Tibial nerve (tissue), 4 donors: ENCODE results near the gene TMEM109. TPM values are rescaled to one million over a fixed set of nuclear protein-coding genes. Genes with fewer than 3 reads are reported as not detected.
A peak's percentile ranks its signal among the peaks of the same experiment; 100 is the strongest.
"Not testable (repeated sequence)": the region's sequence is repeated elsewhere in the genome, so short reads cannot be mapped to it uniquely, and the experiment has no call there.

Source experiments
- DNase-seq, 2 donors: peaks; one replicate each; pipeline ENCODE4 v3.0.0-alpha.2; 2019; ENCODE audit warnings: low spot score in 2 of 2
- H3K27ac ChIP-seq, 4 donors: fragments of 200-600 bp; sonication (generic) in 3 of 4; one replicate each; pipeline ENCODE4 v1.5.1; 2017 to 2019; ENCODE audit warnings: mild to moderate bottlenecking in 1 of 4
- H3K27me3 ChIP-seq, 2 donors: fragments of 200-600 bp; sonication (generic) in 1 of 2; one replicate each; pipeline versions ENCODE4 v1.5.1 to v1.6.0; 2017 to 2019
- H3K36me3 ChIP-seq, 3 donors: fragments of 200-600 bp; sonication (generic); one replicate each; pipeline ENCODE4 v1.5.1; 2018 to 2019
- H3K4me1 ChIP-seq, 4 donors: fragments of 200-600 bp; sonication (generic) in 3 of 4; one replicate each; pipeline ENCODE4 v1.5.1; 2017 to 2019
- H3K4me3 ChIP-seq, 4 donors: fragments of 200-600 bp; sonication (generic) in 3 of 4; one replicate each; pipeline ENCODE4 v1.5.1; 2017 to 2019; ENCODE audit warnings: mild to moderate bottlenecking in 1 of 4, moderate library complexity in 1 of 4
- H3K9me3 ChIP-seq, 4 donors: fragments of 200-600 bp; sonication (generic) in 3 of 4; one replicate each; pipeline ENCODE4 v1.5.1; 2017 to 2019
- EP300 ChIP-seq, 2 donors: sonication (generic); formaldehyde crosslinking; IDR thresholded peaks; one replicate each; pipeline ENCODE4 v1.6.1; 2017; ENCODE audit warnings: antibody characterized with exemption in 2 of 2, mild to moderate bottlenecking in 1 of 2
- POLR2A ChIP-seq, 2 donors: fragments of 450-650 bp; IDR thresholded peaks; one replicate each; pipeline ENCODE4 v1.6.1; 2017; ENCODE audit warnings: antibody characterized with exemption in 2 of 2, mild to moderate bottlenecking in 2 of 2, moderate library complexity in 2 of 2
- WGBS, 2 donors: methylation state at CpG; one replicate each; pipeline ENCODE4 v1.1.5; 2018; 5-methylcytosine and 5-hydroxymethylcytosine counted together
- total RNA-seq, 4 donors: library from RNA; depleted of rRNA; stranded (reverse); fragments of >200 nt; gene quantifications; one replicate each; pipeline ENCODE4 v1.1.0, GENCODE V29; 2016
- TF ChIP-seq, protein P1 (sequence below), 5 experiments: fragments of 200-600 bp in 3 of 5; fragments of 450-650 bp in 2 of 5; sonication (generic) in 3 of 5; IDR thresholded peaks; one replicate each; pipeline ENCODE4 v1.5.1; 2016 to 2019; ENCODE audit warnings: antibody characterized with exemption in 5 of 5, mild to moderate bottlenecking in 3 of 5, moderate library complexity in 2 of 5

TMEM109 gene
- total RNA-seq, 4 donors from 2014 or later = 173 to 300 (median 197) TPM

GRCh38 chr11:60906132-60906972, 7.6 kb upstream of the TMEM109 start, which contains the start of gene PRPF19:
Gene PRPF19 (minus strand): TSS chr11:60906585. CDS start chr11:60906382, 203 bp downstream.
- peak within 1 kb of the TSS; percentile 70 to 95 (median 93) for H3K27ac ChIP-seq
- peak; percentile 47 to 78 for TF ChIP-seq POLR2A (IDR thresholded peaks at IDR 0.05)
- TF ChIP-seq, protein P1, sequence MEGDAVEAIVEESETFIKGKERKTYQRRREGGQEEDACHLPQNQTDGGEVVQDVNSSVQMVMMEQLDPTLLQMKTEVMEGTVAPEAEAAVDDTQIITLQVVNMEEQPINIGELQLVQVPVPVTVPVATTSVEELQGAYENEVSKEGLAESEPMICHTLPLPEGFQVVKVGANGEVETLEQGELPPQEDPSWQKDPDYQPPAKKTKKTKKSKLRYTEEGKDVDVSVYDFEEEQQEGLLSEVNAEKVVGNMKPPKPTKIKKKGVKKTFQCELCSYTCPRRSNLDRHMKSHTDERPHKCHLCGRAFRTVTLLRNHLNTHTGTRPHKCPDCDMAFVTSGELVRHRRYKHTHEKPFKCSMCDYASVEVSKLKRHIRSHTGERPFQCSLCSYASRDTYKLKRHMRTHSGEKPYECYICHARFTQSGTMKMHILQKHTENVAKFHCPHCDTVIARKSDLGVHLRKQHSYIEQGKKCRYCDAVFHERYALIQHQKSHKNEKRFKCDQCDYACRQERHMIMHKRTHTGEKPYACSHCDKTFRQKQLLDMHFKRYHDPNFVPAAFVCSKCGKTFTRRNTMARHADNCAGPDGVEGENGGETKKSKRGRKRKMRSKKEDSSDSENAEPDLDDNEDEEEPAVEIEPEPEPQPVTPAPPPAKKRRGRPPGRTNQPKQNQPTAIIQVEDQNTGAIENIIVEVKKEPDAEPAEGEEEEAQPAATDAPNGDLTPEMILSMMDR (IDR thresholded peaks at IDR 0.05) = no peak
- peak; percentile 92 to 94 for TF ChIP-seq EP300 (IDR thresholded peaks at IDR 0.05)
- peaks cover 0 to 27% (median 8%) of the 10 kb centered on the region in 3 donors for H3K36me3 ChIP-seq
- peak; percentile 95 to 99 for DNase-seq
- H3K4me1 ChIP-seq = peaks cover 6 to 39% (median 20%) of the 10 kb centered on the region in 4 donors
- no peaks in the 10 kb centered on the region for H3K9me3 ChIP-seq
- peak within 1 kb of the TSS; percentile 82 to 94 (median 90) for H3K4me3 ChIP-seq
- WGBS, 2 donors = 0% methylated on average over 25 to 75 of the region's 75 CpGs
- H3K27me3 ChIP-seq = no peaks in the 10 kb centered on the region

DNA sequence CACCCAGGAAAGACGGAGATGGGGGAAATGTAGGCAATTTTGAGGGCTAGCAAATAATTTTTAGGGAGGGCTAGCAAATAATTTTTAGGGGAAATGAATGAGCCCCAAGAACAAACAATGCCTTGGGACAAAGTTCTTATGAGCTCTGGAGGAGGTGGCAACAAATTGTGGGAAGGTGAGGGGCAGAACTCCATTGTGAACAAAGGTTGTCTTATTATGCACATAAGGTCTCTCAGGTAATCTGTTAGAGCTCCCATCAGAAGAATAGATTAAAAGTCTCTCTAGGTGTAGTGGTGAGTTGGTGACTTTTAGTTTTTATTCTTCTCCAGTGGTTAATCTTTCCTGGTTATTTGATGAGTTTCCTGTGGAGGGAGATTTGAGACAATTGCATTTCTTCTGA, 5.2 kb upstream of the TMEM109 start:
- peaks cover 6 to 44% (median 28%) of the 10 kb centered on the region in 4 donors for H3K4me1 ChIP-seq
- no peak for DNase-seq
- H3K4me3 ChIP-seq = no peak overlapping the region
- no peak for TF ChIP-seq EP300 (IDR thresholded peaks at IDR 0.05)
- TF ChIP-seq POLR2A (IDR thresholded peaks at IDR 0.05) = no peak
- TF ChIP-seq, protein P1 (IDR thresholded peaks at IDR 0.05) = no peak
- no peaks in the 10 kb centered on the region for H3K9me3 ChIP-seq
- H3K27ac ChIP-seq = no peak overlapping the region
- H3K36me3 ChIP-seq = peaks cover 0 to 3% (median 0%) of the 10 kb centered on the region in 3 donors
- WGBS, 2 donors = 39 to 56% methylated on average over 1 of the region's 1 CpG
- H3K27me3 ChIP-seq = no peaks in the 10 kb centered on the region

DNA sequence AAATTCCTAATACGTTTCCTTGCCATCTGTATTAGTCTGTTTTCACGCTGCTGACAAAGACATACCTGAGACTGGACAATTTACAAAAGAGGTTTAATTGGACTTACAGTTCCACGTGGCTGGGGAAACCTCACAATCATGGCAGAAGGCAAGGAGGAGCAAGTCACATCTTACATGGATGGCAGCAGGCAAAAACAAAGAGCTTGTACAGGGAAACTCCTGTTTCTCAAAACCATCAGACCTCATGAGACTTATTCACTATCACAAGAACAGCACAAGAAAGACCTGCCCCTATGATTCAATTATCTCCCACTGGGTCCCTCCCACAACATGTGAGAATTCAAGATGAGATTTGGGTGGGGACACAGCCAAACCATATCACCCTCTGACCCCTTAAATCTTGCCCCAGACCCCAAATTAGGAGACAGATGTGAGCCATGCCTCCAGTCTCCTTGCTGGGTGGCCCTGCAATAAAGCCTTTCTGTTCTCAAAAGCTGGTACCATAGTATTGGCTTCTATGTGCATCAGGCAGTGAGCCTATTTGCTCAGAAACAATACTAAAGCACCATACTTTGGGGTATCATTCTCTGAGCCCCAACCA, 4.2 kb upstream of the TMEM109 start:
- 69 to 76% methylated on average over 3 of the region's 3 CpGs for WGBS, 2 donors
- H3K36me3 ChIP-seq, DNase-seq: not testable (repeated sequence)

GRCh38 chr11:60910281-60910687, 3.7 kb upstream of the TMEM109 start:
- H3K27me3 ChIP-seq = no peaks in the 10 kb centered on the region
- DNase-seq = no peak
- H3K9me3 ChIP-seq = no peaks in the 10 kb centered on the region
- peaks cover 0 to 34% (median 17%) of the 10 kb centered on the region in 4 donors for H3K4me1 ChIP-seq
- no peak overlapping the region for H3K4me3 ChIP-seq
- H3K36me3 ChIP-seq = no peaks in the 10 kb centered on the region
- H3K27ac ChIP-seq = no peak overlapping the region
- 62 to 70% methylated on average over 3 of the region's 3 CpGs for WGBS, 2 donors
- TF ChIP-seq POLR2A (IDR thresholded peaks at IDR 0.05) = no peak
- peak in 1 of 2 donors; percentile 16 for TF ChIP-seq EP300 (IDR thresholded peaks at IDR 0.05)

More for the DNA sequence above, 4.2 kb upstream of the TMEM109 start:
- not testable (repeated sequence) for H3K4me3 ChIP-seq, H3K9me3 ChIP-seq, H3K27me3 ChIP-seq
- Histone ChIP-seq H3K27ac (peak overlapping the region in 1 of 4 donors; percentile 28), H3K4me1 (peaks cover 4 to 34% (median 22%) of the 10 kb centered on the region in 4 donors)

DNA sequence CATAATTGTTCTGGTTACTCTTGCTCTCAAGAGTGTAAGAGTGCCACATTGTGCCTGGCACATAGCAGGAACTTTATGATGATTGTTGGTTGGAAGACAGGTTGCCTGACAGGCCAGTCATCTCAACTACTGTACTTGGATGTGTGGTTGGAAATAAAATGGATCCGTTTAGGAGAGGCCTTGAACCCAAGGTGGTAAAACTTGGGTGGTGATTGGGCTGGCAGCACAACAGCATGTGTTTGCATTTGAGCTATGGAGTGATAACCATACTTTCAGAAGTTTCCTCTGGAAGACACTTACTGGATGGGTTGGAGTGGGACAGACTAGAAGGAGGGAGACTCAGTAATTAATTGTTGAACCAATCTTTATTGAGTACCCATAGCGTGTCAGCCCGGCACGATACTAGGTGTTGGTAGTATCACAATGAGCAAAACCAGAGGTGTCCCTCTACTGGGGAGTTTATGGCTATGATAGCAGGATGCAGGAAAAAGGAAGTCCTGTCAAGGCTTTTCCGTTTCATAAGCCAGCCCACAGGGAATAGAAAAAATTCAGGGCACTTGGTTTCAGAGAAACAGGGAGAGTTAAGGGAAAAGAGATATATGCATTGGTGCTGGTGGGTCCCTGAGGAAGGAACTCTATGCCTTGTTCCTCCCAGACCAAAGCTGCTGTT, 3.1 kb upstream of the TMEM109 start:
- Histone ChIP-seq H3K4me1 (peaks cover 0 to 35% (median 17%) of the 10 kb centered on the region in 4 donors), H3K36me3 (no peaks in the 10 kb centered on the region), H3K4me3 (no peak overlapping the region), H3K27ac (no peak overlapping the region), H3K27me3 (no peaks in the 10 kb centered on the region), H3K9me3 (no peaks in the 10 kb centered on the region)
- TF ChIP-seq, protein P1 (IDR thresholded peaks at IDR 0.05) = no peak
- no peak for TF ChIP-seq EP300 (IDR thresholded peaks at IDR 0.05)
- TF ChIP-seq POLR2A (IDR thresholded peaks at IDR 0.05) = no peak
- DNase-seq = no peak
- WGBS, 2 donors = 56 to 58% methylated on average over 5 of the region's 5 CpGs
